T47D (cell line): Measurements from ENCODE around the gene REEP1.

Source experiments
- DNase-seq, 2 experiments: peaks; one replicate each; pipeline versions ENCODE4 v3.0.0 to v3.0.0-alpha.2; 2011 to 2012; ENCODE audit warnings: low read depth in 1 of 2, low spot score in 1 of 2
- JUND ChIP-seq: IDR thresholded peaks from 2 replicates; pipeline ENCODE4 v1.6.1; 2012; ENCODE audit warnings: low read depth
- in situ Hi-C: cut with HindIII; loops from 2 replicates; pipeline ENCODE4 v1.10.0; 2016; ENCODE audit warnings: low sequenced_read_pairs, low pct_unique_long_range_greater_than_20kb

REEP1 gene

GRCh38 chr2:86336675-86337243 lies 667 bp downstream of the REEP1 start:
- DNase-seq, result peak in 1 of 2 experiments; percentile 12
- TF ChIP-seq JUND, result no peak
- in situ Hi-C loops, result no loop called here

- in situ Hi-C loops, result no loop called here
- no peak for DNase-seq
- TF ChIP-seq JUND, result no peak
Observed at GRCh38 chr2:86335865-86336674, 1.4 kb downstream of the REEP1 start.

DNA sequence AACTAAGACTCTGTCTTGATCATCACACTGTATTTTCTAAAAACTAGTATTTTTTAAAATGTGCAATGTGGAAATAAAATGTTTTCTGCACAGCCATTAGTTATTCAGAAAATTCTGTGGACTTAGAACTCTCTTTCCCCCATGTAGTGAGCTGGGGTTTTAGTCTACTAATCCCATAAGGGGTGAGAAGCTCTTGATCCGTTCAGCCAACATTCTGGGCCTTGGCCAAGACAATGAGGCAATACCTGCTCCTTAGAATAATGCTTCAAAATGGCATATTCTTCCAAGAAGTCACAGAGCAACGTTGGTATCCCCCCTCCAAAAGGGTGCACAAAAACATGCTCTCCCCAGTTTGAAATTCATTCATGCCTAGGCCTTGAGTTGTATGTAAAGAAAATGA lies 4.0 kb downstream of the REEP1 start:
- no peak for TF ChIP-seq JUND
- in situ Hi-C loops, result no loop called here
- DNase-seq, result no peak

GRCh38 chr2:86332654-86333053 lies 4.8 kb downstream of the REEP1 start:
- in situ Hi-C loops, result no loop called here
- TF ChIP-seq JUND, result no peak
- no peak for DNase-seq

DNA sequence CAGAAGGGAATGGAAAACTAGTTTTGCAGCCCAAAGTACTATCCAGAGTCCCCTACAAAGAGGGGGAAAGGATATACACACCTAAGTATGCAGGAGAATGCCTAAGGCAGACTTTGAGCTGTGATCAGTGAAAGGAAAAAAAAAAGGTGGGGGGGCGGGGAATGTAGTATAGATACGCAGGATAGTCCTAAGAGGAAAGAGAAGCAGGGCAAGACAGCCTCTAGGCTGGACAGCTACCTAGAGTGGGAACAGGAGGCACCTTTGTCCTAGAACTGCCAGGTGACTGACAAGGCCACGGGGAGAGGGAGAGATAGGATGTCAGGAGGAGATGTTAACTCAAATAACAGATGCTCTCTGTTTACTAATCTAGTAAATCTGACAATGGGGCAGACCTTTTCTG lies 6.0 kb downstream of the REEP1 start:
- no peak for TF ChIP-seq JUND
- in situ Hi-C loops, result no loop called here
- no peak for DNase-seq

GRCh38 chr2:86330001-86330400 lies 7.4 kb downstream of the REEP1 start:
- in situ Hi-C loops, result no loop called here
- no peak for TF ChIP-seq JUND
- no peak for DNase-seq

DNA sequence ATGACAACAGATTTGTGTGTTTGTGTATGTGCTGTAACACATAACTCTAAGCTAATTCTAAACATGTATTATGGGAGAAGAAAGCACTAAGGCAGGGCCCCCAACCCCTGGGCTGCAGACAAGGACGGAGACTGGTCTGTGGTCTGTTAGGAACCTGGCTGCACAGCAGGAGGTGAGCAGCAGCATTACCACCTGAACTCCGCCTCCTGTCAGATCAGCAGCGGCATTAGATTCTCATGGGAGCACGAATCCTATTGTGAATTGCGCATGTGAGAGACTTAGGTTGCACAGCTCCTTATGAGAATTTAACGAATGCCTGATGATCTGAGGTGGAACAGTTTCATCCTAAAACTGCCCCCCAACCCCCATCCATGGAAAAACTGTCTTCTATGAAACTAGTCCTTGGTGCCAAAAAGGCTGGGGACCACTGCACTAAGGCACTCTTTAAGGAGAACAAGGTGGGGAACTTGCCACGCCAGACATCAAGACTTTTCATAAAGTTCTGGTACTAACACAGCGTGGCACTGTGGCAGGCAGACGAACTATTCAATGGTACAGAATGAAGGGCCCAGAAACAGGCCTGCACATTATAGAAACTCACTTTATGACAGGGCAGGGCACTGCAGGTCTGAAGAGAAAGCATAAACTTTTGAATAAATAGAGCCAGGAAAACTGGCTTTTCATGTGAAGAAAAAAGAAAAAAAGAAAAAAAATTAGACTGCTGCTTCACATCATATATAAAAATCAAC lies 14.0 kb downstream of the REEP1 start:
- TF ChIP-seq JUND, result no peak
- no peak for DNase-seq
- in situ Hi-C loops, result no loop called here

DNA sequence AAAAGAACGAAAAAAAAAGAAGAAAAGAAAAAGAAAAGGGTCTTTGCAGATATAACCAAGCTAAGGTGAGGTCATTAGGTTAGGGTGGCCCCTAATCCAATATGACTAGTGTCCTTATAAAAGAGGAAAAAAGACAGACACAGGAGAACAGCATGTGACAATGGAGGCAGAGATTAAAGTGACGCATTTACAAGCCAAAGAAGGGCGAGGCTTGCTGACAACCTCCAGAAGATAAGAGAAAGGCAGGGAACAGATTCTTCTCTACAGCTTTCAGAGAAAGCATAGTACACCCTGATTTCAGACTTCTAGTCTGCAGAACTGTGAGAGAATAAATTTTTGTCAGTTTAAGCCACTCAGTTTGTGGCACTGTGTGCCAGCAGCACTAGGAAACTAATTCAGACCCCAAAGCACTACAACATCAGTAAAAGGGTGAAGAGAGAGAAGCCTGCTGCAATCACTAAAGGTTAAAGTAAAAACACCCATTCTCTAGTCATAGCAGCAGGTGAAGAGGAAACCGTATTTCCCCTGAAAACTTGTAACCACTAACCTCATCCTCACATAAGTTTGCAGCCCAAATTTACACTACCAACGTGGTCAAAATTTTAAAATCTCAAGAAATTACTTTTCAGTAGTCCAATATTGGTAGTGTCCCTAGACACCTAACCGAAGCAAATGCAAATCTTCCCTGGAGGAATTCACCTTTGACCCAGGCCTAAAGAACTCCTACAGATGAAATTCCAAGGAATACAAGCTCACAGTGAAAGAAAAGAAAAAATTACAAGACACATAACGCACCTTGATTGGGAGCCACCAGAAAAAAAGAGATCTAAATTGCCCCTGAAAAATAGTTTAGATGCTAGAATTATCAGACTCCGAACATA lies 17.5 kb downstream of the REEP1 start:
- no peak for TF ChIP-seq JUND
- in situ Hi-C loops, result no loop called here
- DNase-seq, result no peak

DNA sequence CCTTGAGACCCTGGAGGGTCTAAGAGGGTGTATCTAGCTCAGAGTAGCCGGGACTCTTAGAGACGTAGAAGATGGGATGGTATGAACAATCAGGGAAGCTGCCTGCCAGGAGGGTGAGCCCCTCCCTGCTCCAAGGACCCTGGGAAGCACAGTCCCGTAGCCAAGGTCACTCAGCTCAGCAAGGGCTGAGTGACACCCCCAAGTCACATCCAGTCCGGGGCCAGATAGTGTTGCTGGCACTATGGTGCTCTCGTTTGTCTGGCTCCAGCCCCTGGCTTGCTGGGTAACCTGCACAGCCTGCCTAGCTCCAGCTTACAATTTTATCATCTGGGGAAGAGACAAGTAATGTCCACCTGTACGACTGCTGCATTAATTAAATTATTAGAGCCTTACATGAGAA lies 22.3 kb downstream of the REEP1 start:
- no peak for DNase-seq
- in situ Hi-C loops, result no loop called here
- TF ChIP-seq JUND, result no peak

DNA sequence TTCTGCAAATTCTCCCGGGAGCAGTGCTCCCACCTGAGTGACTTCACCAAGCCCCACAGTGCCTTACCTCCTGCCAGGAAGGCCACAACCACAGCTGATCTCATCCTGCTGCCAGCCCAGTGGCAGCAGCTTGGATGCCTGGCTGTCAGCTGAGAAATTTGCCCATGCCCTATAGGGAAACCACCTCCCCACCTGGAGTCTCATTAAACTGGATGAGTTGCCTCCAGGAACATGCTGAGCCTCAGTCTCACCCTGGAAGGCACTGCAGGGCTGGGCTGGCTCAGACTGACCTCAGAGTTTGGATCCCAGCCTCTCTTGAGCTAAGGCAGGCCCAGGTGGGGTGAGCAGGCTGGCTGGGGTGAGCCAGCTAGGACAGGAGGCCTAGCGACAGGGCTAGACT lies 23.3 kb downstream of the REEP1 start:
- in situ Hi-C loops, result no loop called here
- DNase-seq, result no peak
- TF ChIP-seq JUND, result no peak

- no peak for TF ChIP-seq JUND
- in situ Hi-C loops, result no loop called here
Observed at GRCh38 chr2:86313341-86313740, 24.1 kb downstream of the REEP1 start.

DNA sequence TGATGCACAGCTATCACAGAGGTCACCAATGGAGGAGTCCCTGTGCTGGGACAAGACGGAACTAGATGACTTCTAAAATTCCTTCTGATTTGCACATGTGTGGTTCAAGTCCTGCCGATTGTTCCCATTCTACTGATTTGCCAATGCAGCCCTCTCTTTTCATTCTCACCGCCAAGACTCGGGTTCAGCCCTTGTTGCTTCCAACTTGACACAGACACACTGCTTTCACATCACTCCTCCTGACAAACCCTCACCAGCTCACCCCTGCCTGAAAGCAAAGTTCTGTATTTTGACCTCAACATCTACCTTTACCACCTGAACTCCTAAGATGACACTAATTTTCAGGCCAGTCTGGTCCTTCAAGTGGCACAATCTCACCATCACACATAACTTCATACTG lies 25.5 kb downstream of the REEP1 start:
- in situ Hi-C loops, result no loop called here
- no peak for TF ChIP-seq JUND
- no peak for DNase-seq

More at GRCh38 chr2:86313341-86313740, 24.1 kb downstream of the REEP1 start:
- DNase-seq, result no peak

DNA sequence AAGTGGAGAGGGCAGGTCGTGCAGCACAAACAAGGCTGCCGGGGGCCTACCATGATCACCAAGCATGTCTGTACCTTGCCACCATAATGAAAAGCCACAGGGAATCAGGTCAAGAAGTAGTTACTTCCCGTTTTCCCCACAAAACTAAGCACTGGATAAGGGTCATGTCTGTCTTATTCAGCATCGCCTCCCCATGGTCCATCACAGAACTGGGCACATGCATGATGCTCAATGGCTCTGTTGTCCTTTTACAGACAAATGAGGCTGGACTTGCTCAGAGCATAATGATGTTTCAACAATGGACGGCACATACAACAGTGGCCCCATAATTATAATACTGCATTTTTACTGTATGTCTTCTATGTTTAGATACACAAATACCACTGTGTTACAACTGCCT lies 27.5 kb downstream of the REEP1 start:
- TF ChIP-seq JUND, result no peak
- in situ Hi-C loops, result no loop called here
- DNase-seq, result no peak
